HG03064 (cell line): ENCODE data around the gene DCAF10.
"Not testable (repeated sequence)": the region's sequence is repeated elsewhere in the genome, so short reads cannot be mapped to it uniquely, and the experiment has no call there.

Experiments
- ATAC-seq: cut with Tn5 transposase; IDR thresholded peaks from one replicate; pipeline ENCODE4 v1.9.1; 2021; ENCODE audit warnings: low read depth; ENCODE audit not compliant: unreplicated experiment

The DCAF10 gene

GRCh38 chr9:37856551-37856950 lies 56.0 kb downstream of the DCAF10 start:
- ATAC-seq, result no peak

GRCh38 chr9:37859043-37859442 lies 58.4 kb downstream of the DCAF10 start:
- ATAC-seq, result no peak

GRCh38 chr9:37862530-37862929 lies 61.9 kb downstream of the DCAF10 start:
- no peak for ATAC-seq

- ATAC-seq, result no peak
Measured at GRCh38 chr9:37870081-37870798, 69.6 kb downstream of the DCAF10 start.

- ATAC-seq, result no peak
Measured at GRCh38 chr9:37870799-37871176, 70.2 kb downstream of the DCAF10 start.

DNA sequence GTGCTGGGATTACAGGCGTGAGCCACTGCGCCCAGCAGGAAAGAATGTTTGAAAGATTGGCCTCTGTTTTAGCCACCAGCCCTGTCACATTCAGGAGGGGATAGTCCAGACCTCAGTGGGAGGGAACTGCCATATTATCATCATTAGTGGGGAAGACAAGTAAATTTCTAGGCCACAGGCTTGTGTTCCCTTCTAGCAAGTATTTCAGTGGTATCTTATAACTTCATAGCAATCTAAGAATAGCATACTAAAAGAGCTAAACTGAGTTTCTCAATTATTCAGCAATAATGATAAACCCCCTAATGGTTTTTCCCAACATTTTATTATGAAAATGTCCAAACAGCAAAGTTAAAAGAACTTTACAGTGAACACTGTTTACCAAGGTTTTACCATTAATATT lies 73.4 kb downstream of the DCAF10 start:
- ATAC-seq, result no peak

GRCh38 chr9:37876376-37876775 lies 75.8 kb downstream of the DCAF10 start:
- ATAC-seq, result no peak

DNA sequence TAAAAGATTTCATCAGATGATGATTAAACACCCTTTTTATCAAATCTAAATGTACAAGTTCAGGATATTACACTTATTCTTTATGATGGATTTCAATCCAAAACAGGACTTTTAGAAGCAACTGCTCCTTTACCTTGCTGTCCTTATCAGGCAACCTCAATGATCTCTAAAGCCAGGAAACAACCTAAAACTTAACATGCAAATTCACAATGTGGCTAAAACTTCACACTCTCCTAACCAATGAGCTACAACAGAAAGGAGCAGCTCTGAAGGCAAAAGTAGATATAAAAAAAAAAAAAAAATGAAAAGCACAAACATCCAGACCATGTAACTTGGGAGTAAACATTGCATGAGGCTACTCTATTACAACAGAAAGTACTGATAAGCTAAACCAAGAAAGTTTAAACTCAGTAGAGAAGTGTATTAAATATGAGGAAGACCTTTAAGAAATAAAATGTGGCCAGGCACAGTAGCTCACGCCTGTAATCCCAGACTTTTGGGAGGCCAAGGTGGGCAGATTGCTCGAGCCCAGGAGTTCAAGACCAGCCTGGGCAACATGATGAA lies 80.4 kb downstream of the DCAF10 start:
- no peak for ATAC-seq

GRCh38 chr9:37887977-37888583 lies 87.5 kb downstream of the DCAF10 start:
- ATAC-seq, result not testable (repeated sequence)

- ATAC-seq, result no peak
Measured at GRCh38 chr9:37889536-37889935, 88.9 kb downstream of the DCAF10 start.

- ATAC-seq, result not testable (repeated sequence)
Measured at GRCh38 chr9:37891042-37891441, 90.4 kb downstream of the DCAF10 start.

DNA sequence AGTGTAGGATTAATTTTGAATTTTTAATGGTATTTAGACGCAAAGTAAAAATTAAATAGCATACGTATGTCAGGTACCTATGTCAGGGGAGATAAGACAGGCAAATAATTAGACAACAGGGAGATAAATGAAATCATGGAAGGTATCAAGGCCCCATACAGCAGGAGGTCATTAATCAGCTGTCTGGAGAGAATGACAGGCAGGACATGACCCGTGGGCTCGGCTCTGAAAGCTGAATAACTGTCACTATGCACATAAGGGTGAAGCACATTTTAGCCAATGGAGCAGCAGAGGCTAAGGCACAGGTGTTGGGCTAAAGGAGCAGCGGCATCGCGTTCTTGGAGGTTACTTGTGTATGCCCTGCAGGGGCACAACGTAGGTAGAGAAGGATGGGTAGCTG lies 91.5 kb downstream of the DCAF10 start:
- ATAC-seq, result no peak

GRCh38 chr9:37897665-37898064 lies 97.1 kb downstream of the DCAF10 start:
- no peak for ATAC-seq

DNA sequence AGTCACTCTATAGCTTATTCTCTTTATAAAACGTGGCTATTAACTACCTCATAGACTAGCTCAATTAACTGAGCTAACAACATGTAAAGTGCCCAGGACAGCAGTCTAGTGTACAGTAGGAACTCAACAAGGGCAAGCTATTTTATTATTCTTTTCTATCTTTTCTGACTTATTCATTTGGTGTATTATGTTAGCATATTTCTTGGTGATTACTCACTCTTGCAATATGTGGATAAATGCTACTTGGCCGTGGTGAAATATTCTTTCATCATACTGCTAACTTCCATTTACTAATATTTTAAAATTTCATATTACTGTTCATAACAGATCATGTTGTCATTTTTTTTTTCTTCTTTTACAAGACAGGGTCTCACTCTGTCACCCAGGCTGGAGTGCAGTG lies 98.4 kb downstream of the DCAF10 start:
- no peak for ATAC-seq

- ATAC-seq, result no peak
Measured at GRCh38 chr9:37902131-37902530, 101.5 kb downstream of the DCAF10 start.

GRCh38 chr9:37902796-37903646 lies 102.4 kb downstream of the DCAF10 start:
- peak; percentile 25 for ATAC-seq

- peak; percentile 73 for ATAC-seq
Measured at GRCh38 chr9:37903647-37904444, 103.2 kb downstream of the DCAF10 start, which contains the start of gene SLC25A51. TSS of gene SLC25A51 (minus strand) at chr9:37904127. CDS start at chr9:37888550, 15,577 bp downstream.

DNA sequence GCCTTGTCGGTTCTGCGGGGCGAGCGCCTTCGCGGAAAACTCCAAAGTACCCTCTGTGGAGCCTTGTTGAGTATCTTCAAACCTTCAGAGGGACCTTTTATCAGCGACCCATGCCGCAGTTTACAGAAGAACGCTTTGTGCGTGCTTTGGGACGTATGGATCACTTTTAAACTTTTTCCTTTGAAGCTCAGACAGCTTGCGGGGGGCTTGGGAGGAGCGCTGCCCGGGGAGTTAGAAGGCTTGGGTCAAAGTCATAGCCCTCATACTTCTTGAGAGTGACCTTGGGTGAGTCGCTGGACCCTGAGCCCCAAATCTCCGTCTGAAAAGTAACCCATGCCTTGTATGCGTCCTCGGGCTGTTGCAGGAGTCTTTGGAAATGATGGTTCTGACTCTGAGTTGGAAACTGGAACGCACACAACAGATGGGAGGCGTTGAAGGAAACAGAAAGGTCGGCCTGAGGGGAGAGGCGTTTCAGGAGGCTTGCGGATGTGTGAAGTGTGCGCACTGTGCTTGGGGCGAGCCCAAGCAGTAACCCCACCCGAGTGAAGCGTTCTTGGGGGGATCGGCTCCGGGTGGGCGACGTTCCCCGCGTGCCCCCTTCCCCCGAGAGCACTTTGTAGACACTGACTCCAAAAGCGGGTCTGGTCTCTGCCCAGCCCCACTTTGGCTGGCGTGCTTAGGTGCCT lies 104.0 kb downstream of the DCAF10 start:
- ATAC-seq, result no peak

GRCh38 chr9:37905131-37905505 lies 104.5 kb downstream of the DCAF10 start:
- no peak for ATAC-seq

- no peak for ATAC-seq
Measured at GRCh38 chr9:37905776-37906175, 105.2 kb downstream of the DCAF10 start.
